Ureter (tissue), 1 donor: Measurements from ENCODE around the gene ZBTB42. TPM values are rescaled to one million over a fixed set of nuclear protein-coding genes. Genes with fewer than 3 reads are reported as not detected.

Experiments
- DNase-seq: peaks from one replicate; pipeline ENCODE4 v3.0.0-alpha.2; 2020; ENCODE audit warnings: low spot score
- total RNA-seq: library from RNA; stranded (reverse); gene quantifications from one replicate; pipeline ENCODE4 v1.2.4, GENCODE V29; 2023
- donor health status: DM: yes; HTN: yes; CAD: no.

Gene ZBTB42
- total RNA-seq, 1 donor from 2014 or later = 9.4 TPM

- no peak for DNase-seq
These were observed 5.7 kb upstream of the ZBTB42 start, which contains the start of gene AKT1 for GRCh38 chr14:104794993-104795780. Gene AKT1 (minus strand): TSS chr14:104795748. CDS start chr14:104792643, 3,105 bp downstream.

DNA sequence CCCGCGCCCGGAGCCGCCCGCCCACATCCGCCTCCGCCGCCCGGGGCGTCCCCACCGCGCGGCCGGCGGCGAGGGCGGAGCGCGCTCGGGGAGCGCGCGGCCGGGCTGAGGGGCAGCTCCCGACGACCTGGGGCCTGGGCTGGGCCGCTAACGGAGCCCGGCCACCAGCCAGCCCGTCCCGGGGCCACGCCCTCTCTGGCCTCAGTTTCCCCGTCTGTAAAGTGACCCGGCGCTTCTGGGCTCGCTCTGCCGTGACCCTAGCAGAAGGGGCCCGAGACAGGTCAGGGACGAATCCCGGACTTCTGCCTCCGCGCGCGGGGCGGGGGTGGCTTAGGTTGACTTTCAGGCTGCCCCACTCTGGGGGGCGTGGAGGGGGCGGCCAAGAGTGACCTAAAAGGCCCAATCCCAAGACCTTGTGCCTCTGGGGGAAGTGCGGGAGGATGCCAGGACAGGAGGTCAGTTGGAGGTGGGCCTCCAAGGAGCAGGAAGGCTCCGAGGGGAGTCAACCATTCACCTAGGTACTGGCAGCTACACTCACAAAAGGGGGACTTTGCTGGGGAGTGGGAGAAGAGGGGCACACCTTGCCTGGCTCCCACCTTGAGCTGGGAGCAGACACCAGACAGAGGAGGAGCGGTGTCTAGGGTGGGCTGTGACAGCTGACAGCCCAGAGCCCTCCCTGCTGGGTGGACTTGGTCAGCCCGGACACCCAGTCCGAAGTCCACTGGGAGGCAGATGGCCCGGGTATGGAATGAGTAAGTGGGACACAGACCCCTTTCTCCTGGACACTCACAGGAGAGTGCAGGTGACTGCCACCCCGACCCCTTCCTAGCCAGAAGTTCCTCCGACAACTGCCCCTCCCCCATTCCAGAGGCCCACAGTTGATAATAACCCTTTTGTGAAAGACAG lies 4.9 kb upstream of the ZBTB42 start:
- DNase-seq = no peak

DNA sequence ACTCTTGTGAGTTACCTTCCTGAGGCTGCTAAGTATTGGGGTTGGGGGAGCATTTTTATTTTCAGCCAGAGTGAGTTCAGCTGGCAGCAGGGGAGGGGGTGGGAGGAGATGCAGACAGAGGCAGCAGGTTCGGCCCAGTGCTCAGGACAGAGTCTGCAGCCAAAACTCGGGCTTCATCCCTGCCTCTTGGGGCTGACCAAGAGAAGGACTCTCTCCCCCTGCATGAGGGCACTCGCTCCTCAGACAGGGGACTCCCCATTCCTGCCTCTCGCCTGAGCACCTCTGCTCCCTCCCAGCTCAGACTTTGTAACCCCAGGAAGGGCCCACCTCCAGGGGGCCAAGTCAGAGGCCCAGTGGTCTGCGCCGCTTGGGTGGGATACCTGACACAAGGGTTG lies 4.2 kb upstream of the ZBTB42 start:
- DNase-seq = no peak

DNA sequence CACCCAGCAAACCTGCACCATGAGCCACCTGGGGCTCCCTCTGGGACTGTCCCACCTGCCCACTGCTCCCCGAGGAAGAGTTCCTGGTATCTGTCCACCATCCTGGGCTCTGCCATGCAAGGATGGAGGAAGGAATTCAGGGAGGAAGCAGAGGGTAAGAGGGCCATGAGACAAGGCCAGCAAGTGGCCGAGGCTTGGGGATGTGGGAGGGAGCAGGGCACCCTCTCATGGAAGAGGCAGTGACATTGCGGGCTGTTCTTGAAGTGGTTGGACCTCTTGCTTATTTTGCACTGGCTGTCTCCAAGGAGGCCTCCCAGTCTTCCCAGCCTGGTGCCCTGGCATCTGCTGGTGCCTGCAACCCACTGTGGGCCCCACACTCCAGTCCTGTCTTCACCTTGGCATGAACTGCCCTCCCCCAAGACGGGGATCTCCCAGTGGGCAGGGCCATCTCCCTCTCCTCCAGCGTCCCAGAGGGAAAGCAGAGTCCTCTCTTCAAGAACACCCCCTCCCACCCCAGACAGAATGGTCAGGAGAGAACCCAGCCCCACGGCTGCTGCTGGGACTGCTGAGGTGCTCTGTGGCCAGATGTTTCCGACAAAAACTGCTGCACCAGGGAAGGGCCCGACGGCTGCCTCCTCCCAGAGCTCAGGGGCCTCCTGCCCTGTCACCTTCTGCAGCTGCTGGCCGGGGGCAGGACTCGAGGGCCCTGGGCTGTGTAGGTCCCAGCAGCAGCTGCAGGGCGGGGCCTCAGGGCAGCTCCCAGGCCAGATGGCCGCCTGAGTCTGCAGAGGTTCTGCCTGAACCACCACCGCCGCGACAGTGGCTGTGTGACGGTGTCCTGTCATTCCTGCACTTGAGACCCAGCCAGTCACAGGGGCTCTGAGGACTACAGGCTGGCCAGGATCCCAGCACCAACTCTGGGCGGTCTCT lies 3.5 kb upstream of the ZBTB42 start:
- no peak for DNase-seq

DNA sequence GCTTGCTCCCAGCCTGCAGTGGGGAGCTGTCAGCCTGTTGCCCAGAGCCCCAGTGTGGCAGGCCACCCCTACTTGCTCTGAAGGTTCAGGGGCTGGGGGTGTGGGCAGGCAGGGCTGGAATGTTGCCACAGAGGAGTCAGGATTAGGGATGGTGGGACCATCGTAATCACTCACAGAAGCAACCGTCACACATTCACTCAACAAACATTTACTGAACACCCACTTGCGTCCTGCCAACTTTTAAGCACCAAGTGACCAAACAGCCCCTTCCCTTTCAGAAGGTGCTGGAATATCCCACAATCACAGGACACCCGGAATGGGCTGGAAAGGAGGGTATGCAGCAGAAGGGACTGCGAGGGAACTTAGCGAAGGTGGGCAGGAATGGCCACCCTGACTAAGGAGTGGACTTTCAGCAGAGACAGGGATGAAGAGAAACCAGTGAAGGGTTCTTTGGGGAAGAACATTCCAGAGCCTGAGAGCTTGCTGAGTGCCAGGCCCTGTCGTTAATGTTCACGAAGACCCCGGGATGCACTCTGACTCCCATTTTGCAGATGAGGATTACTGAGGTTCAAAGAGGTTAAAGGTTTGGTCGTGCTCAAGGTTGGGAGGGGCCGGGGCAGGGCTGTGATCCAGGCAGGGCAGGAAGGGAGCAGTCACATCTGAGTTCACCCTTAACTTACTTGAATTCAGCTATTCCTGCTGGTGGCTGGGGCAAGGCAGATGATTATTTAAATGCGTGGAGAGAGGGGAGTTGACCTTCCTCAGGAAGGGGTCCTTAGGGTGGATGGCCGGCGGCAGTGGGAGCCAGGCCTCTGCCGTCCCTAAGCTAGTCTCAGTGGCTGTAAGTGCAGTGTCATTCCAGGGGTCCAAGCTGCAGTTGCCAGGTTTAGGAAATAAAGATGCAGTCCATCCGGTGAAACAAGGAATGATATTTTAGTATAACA lies 2.3 kb upstream of the ZBTB42 start:
- no peak for DNase-seq

DNA sequence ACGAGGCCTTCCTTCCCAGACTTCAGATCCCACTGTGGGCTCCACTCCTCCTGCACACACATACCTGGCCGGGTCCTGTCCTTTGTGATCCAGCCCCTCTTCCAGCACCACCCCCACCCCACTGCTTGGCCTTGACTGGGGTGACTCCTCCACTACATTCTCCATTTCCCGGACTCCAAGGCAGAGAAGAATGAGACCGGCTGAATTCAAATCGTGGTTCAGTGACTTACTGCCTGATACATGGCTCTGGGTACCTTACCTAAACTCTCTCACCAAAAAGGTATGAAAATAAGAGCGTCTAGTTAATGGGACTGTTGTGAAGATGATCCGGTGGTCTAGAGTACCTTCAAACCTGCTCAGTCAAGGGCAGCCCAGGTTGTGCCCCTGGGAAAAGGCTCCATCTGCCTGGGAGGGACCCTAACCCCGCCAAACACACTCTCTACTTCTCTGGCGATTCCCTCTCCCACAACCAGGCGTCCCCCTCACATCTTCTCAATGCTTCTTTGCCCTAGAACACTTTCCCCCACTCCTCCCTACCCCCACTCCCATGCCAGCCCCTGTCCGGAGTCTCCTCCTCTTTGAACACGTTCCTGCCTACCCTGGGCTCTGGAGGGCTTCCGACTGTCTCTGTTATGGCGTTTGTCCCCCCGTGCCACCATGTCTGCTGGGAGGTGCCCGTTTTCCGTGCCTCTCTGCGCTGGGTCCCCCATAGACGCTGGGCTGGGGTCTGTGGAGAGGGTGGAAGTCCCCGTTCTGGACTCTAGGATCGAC lies 1.5 kb upstream of the ZBTB42 start:
- DNase-seq = no peak

DNA sequence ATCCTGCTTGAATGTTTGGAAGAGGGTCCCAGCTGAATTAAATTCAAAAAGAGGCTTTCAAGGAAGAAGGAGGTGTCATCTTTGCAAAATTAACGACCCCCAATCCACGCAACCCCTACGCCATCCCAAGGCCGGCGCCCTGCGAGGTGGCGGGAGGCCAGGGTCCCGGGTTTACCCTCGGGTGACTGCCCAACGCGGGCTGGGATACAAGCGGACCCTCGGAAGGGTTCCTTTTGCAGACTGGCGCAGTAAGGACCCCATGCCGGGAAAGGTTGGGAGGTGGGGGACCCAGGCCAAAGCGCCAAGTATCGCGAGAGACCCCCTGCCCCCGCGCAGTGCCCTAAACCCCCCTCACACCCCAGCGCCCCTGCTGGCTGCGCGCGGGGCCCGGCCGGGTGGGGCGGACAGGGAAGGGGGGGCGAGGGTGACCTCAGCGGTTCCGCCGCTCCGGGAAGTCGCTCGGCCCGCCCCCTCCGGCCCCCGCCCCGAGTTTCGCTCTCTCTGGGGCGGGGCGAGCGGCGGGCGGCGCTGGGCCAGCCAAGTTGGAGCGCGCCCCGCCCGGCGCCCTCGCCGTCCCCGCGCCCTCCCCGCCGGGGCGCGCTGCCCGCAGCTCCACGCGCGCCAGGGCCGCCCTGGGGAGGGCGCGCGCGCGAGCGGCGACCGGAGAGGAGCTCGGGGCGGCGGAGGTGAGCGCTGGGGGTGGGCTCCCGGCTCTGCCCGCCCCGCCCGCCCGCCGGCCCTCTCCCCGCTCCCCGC lies 708 bp upstream of the ZBTB42 start:
- DNase-seq = peak; percentile 90

GRCh38 chr14:104801520-104802393 lies 856 bp downstream of the ZBTB42 start:
- DNase-seq = no peak

GRCh38 chr14:104802394-104803184 lies 1.7 kb downstream of the ZBTB42 start:
- DNase-seq = no peak

- DNase-seq = no peak
These were observed 2.5 kb downstream of the ZBTB42 start for GRCh38 chr14:104803280-104803911.

- DNase-seq = no peak
These were observed 3.1 kb downstream of the ZBTB42 start for GRCh38 chr14:104803912-104804410.

DNA sequence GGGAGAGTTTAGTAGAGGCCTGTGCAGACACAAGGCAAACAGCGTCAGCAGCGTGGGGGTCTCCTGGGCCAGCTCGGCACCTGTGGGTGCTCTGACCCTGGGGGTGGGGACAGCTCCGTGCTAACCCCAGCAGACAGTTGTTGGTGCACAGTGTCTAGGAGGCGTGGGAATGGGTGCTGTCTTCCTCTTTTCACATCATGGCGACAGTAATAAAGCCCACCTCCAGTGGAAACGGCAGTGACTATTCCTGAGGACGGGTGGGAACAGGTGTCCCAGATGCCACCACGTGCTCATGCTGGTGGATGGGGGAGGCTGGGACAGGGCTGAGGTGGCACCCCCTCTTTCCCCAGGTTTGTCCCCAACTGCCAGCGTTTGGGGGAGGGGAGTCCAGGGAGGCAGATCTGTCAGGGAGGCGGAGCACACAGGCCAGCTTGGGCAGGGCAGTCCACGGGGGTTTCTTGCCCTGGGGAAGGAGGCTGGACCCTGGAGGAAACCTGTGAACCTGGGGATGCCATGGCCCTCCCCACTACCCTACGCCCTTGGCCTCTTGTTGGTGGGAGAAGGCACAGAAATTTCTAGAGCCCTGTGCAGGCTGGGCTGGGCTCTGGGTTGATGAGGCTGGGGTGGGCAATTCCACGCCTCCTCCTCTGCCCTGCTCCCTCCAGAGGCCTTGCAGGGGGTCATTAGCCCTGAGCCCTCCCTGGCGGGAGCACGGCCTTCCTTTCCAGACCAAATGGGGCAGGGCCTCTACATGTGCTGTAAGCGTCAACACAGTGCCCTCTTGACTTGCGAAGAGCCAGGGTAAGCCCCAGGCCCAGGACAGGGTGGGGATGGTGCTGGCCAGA lies 3.8 kb downstream of the ZBTB42 start:
- DNase-seq = no peak

GRCh38 chr14:104805326-104805678 lies 4.4 kb downstream of the ZBTB42 start:
- no peak for DNase-seq

GRCh38 chr14:104805941-104806624 lies 5.2 kb downstream of the ZBTB42 start:
- DNase-seq = no peak
